Activated T-helper 1 cell treated with anti-CD3 and anti-CD28 coated beads, Interleukin-12 subunit alpha, Interleukin-12 subunit beta, Interleukin-2, Interleukin-4 antibody, amounts not matched to agents 30 ng/mL and 10 ng/mL and 1 ng/mL, durations not matched to agents 14 hours and 24 hours and 36 hours (primary cell): Measurements from ENCODE around the gene MYO3B. TPM values are rescaled to one million over a fixed set of nuclear protein-coding genes. Genes with fewer than 3 reads are reported as not detected.

Experiments
- DNase-seq: peaks from one replicate; pipeline ENCODE4 v3.0.0; 2021; ENCODE audit warnings: low spot score
- H3K27ac Mint-ChIP-seq: one replicate; pipeline ENCODE4 v1.8.0; 2021; ENCODE audit warnings: mild to moderate bottlenecking, mixed read lengths
- H3K27me3 Mint-ChIP-seq: one replicate; pipeline ENCODE4 v1.8.0; 2022; ENCODE audit warnings: mild to moderate bottlenecking, moderate library complexity, mixed read lengths; ENCODE audit not compliant: insufficient read depth
- H3K36me3 Mint-ChIP-seq: one replicate; pipeline ENCODE4 v1.8.0; 2021; ENCODE audit warnings: low read depth, mixed read lengths
- H3K4me1 Mint-ChIP-seq: one replicate; pipeline ENCODE4 v1.8.0; 2021; ENCODE audit warnings: low read depth, mixed read lengths
- H3K4me3 Mint-ChIP-seq: one replicate; pipeline ENCODE4 v1.8.0; 2021; ENCODE audit warnings: mild to moderate bottlenecking, moderate library complexity, mixed read lengths
- H3K9me3 Mint-ChIP-seq: one replicate; pipeline ENCODE4 v1.8.0; 2021; ENCODE audit warnings: mixed read lengths
- intact Hi-C: fragments of 100-400 bp; cut with micrococcal nuclease; formaldehyde crosslinking; loops from one replicate; pipeline ENCODE4 v1.15.1; 2024
- total RNA-seq: library from RNA; stranded (reverse); gene quantifications from 2 replicates; pipeline ENCODE4 v1.2.3, GENCODE V29; 2022

The MYO3B gene
- total RNA-seq, 1 donor from 2014 or later, result 0.57 TPM

DNA sequence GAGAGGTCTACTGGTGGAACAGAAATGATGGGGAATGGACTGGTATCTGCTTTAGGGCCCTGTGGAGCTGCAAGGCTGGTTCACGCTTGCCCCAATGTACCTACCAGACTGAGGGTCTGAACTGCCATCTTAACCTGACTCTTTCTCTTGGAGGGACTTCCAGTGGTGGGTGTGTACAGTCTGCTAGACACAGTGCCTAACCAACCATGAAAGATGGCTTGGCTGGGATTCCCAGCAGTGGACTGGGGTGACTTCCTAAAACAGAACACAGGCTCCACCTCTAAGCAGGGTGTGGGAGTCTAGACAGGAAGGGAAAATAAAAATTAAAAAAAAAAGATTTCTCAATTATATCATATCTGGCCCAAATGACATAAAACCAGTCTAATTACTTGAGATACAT lies 25.5 kb upstream of the MYO3B start:
- Mint-ChIP-seq H3K4me1 (no peaks in the 10 kb centered on the region), H3K36me3 (no peaks in the 10 kb centered on the region), H3K27ac (no peak overlapping the region), H3K4me3 (no peak overlapping the region), H3K27me3 (peaks cover 3% of the 10 kb centered on the region), H3K9me3 (no peaks in the 10 kb centered on the region)
- intact Hi-C loops, result no loop called here
- no peak for DNase-seq

DNA sequence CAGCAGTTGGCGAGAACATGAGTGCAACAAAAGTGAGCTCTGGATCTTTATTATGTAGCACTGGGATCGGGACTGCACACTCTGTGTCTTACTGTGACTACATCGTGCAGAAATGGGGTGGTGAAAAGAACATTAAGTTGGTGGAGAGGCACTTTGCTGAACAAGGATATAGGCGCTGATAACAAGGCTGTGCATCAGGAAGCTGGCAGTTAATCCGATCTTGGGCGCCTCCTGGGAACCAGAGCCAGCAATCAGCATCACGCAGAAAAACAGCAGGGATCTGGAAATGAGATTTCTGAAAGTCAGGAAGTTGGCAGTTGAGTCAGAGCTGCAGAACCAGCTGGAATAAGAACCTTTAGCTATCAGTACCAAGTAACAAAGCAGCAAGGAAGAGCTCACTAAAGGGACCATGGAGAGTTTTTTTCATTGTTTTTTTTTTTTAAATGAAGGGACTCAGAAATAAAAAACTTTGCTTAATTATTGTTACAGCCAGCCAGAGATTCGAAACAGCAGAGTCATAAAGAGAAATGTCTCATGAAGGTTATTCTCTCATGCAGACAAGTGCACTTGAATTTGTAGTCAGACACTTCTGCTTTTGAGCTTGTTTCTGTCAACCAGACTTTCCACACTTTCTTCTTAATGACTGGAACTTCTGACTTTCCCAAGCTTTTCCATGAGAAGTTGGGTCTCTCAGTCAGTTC lies 22.8 kb upstream of the MYO3B start:
- intact Hi-C loops, result no loop called here
- Mint-ChIP-seq H3K4me3 (no peak overlapping the region), H3K27me3 (peaks cover 6% of the 10 kb centered on the region), H3K27ac (no peak overlapping the region), H3K36me3 (no peaks in the 10 kb centered on the region), H3K9me3 (no peaks in the 10 kb centered on the region), H3K4me1 (no peaks in the 10 kb centered on the region)
- no peak for DNase-seq

DNA sequence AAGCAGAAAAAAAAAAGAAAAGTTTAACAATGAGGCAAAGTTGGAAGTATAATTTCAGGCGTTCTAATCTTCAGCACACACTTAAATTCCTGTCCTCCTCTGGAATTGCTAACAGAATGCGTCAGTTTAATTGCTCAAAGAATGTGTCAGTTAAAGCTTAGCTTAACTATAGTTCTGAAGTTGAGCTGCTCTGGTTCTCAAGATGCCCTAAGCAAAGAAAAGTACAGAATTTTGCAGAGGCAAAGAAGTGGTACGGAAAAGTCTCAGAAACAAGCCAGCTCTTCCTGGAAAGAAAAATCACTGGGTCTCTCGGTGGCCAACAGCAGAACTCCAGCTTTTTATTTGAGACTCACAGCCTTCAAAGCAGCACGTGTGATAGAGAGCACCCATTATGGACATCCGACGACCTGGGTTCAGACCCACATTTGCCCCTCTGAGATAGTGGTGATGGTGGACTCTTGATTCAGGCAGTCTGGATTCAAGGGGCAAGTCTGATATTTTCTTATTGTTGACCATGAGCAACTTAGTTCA lies 22.2 kb upstream of the MYO3B start:
- no peak overlapping the region for H3K4me3 Mint-ChIP-seq
- intact Hi-C loops, result no loop called here
- peaks cover 6% of the 10 kb centered on the region for H3K27me3 Mint-ChIP-seq
- H3K27ac Mint-ChIP-seq, result no peak overlapping the region
- DNase-seq, result no peak
- H3K36me3 Mint-ChIP-seq, result no peaks in the 10 kb centered on the region
- H3K4me1 Mint-ChIP-seq, result no peaks in the 10 kb centered on the region
- no peaks in the 10 kb centered on the region for H3K9me3 Mint-ChIP-seq

DNA sequence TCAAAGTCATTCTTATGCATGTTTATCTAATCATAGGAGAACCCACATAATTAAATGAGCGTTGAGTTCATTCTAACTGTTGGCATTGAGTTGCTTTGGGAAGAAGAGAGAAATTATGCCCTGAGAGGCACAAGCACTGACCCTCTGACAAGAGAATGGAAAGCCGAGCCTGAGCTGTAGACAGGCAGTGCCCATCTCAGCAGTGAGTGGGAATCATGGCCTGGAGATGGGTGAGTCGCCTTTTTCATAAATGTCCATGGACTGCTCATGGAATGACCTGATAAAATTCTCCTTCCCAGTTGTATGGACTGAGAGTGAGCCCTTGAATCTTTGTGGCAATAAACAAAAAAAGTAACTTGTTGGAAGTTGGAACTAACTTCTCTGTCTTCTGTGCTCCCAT lies 21.4 kb upstream of the MYO3B start:
- no peak overlapping the region for H3K27ac Mint-ChIP-seq
- H3K4me3 Mint-ChIP-seq, result no peak overlapping the region
- intact Hi-C loops, result no loop called here
- H3K9me3 Mint-ChIP-seq, result no peaks in the 10 kb centered on the region
- no peaks in the 10 kb centered on the region for H3K36me3 Mint-ChIP-seq
- peaks cover 6% of the 10 kb centered on the region for H3K27me3 Mint-ChIP-seq
- no peaks in the 10 kb centered on the region for H3K4me1 Mint-ChIP-seq
- DNase-seq, result no peak

DNA sequence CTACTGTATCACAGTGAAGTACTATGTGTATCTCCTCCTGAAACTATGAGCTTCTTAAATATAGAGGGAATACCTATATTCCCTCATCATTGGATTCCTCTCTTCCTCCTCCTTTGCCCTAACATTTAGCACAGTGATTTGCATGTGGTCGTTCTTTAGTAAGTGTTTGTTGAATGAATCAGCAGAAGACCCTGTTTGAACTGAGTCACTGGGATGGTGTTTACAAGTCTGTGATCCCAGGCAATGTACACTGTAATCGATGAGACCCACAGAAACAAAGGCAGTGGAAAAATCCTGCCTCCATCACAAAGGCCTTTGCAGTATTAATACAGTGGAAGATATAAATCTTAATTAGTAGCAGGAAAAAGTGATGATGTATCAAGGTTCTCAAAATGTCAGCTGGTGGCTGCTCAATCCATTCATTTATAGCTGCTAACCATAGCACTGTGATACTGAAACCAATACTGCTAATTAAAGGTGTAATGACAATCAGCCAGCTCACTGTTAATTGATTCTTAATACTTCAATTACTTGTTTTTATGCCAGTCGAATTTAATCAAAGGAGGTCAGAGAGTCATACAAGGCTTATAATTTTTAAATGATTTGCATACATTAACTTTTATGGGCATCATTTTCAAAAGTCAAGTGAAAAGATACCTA lies 20.8 kb upstream of the MYO3B start:
- Mint-ChIP-seq H3K27me3 (peaks cover 6% of the 10 kb centered on the region), H3K27ac (no peak overlapping the region), H3K4me3 (no peak overlapping the region), H3K36me3 (no peaks in the 10 kb centered on the region), H3K4me1 (no peaks in the 10 kb centered on the region), H3K9me3 (no peaks in the 10 kb centered on the region)
- no peak for DNase-seq
- intact Hi-C loops, result no loop called here

DNA sequence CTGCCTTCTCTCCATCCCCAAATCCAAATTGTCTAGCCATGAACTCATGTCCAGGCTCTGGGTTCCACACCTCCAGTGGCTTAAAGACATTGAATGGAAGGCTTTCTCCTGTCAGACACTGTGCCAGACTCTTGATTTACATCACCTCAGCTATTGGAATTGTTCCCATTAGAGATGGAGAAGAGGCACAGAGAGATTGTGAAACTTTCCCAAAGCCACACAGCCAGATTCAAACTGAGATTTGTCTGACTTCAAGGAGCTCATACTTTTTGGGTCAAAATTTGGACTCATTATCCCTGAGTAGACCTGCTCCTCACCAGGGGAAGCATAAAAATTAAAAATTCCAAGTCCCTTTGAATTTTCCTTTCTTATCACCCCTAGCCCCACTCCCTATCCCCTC lies 18.9 kb upstream of the MYO3B start:
- no peaks in the 10 kb centered on the region for H3K36me3 Mint-ChIP-seq

DNA sequence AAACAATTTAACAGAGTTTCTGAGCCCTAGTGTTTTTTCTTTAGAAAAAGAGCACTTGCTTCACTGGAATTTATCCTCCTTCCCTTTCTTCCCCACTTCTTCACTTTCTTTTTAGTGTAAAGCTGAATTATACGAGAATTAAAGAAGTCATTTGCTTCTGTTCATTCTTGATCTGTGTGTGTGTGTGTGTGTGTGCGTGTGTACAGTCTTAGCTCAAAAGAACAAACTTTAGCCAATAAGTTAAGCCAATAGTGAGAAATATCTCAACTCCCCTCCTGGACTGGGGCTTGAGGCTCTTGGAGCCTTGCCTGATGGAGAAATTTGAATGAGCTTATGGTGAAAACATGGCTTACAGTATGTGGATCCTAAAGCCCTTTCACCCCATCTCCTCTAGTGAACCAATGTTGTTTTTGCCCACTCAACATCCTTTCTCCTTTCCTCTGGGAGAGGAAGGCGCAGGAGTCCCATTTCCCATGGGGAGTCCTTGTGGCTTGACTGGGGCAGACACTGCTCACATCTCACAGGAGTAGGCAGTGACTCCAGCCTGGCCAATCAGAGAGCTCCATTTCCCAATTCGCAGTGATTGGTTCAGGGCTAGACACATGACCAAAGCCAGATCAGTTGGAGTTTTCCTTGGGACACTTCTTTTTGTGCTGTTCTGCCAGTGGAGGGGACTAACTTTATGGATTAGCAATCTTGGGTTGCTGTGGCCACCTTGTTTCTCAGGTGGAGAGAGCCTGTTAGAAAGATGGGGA lies 16.3 kb upstream of the MYO3B start:
- DNase-seq, result no peak
- H3K4me1 Mint-ChIP-seq, result no peaks in the 10 kb centered on the region
- H3K4me3 Mint-ChIP-seq, result no peak overlapping the region
- peaks cover 8% of the 10 kb centered on the region for H3K27me3 Mint-ChIP-seq
- no peaks in the 10 kb centered on the region for H3K9me3 Mint-ChIP-seq
- no peak overlapping the region for H3K27ac Mint-ChIP-seq
- intact Hi-C loops, result no loop called here
- no peaks in the 10 kb centered on the region for H3K36me3 Mint-ChIP-seq

More for the DNA sequence above, 18.9 kb upstream of the MYO3B start:
- intact Hi-C loops, result no loop called here
- Mint-ChIP-seq H3K9me3 (no peaks in the 10 kb centered on the region), H3K27me3 (peaks cover 10% of the 10 kb centered on the region), H3K27ac (no peak overlapping the region), H3K4me3 (no peak overlapping the region), H3K4me1 (no peaks in the 10 kb centered on the region)
- no peak for DNase-seq

DNA sequence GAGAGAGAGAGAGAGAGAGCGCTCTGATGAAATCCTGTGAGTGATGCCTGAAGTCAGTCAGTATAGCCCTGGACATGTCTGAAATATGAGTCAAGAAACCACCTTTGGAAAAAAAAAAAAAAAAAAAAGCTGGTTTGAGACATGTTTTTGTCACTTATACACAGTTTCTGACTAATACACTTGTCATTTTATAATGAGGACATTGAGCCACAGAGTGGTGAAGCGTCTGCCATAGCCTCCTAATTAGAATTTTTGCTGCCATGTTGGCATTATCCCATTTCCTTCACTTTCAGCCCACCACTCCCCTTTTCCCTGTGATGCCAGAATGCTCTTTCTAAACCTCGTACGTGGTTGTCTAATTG lies 15.7 kb upstream of the MYO3B start:
- Mint-ChIP-seq H3K4me1 (no peaks in the 10 kb centered on the region), H3K27ac (no peak overlapping the region), H3K4me3 (no peak overlapping the region), H3K36me3 (no peaks in the 10 kb centered on the region), H3K9me3 (no peaks in the 10 kb centered on the region), H3K27me3 (peaks cover 9% of the 10 kb centered on the region)
- intact Hi-C loops, result no loop called here
- no peak for DNase-seq

DNA sequence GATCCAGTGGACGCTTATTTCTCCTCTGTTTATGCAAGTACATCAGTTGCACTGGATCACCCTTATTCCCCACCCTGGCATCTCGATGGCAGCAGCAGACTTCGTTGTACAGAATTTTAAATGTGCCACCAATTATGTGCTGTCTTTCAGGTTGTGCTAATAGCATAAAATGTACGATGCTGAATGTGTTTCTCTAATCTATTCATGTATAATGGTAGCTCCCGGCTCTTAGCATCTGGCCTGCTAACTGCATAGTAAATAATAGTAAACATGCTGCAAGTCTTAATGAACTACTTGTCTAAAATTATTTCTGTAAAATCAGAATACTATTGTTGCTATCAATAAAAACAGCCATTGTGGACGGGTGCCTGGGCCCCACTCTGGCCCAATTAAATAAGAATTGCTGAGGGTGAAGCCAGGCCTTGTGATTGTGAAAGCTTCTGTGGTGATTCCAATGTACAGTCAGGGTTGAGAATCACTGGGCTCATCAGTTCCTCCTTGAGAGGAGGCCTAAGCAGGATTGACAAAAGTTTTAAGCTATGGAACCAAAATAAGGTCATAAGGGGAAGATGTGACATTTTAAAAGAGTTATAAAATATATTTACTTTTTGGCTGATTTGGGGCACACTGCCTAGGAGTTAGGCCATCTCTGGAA lies 14.4 kb upstream of the MYO3B start:
- H3K36me3 Mint-ChIP-seq, result no peaks in the 10 kb centered on the region
- DNase-seq, result no peak
- no peak overlapping the region for H3K4me3 Mint-ChIP-seq
- H3K9me3 Mint-ChIP-seq, result no peaks in the 10 kb centered on the region
- H3K4me1 Mint-ChIP-seq, result no peaks in the 10 kb centered on the region
- H3K27ac Mint-ChIP-seq, result no peak overlapping the region
- peaks cover 9% of the 10 kb centered on the region for H3K27me3 Mint-ChIP-seq
- intact Hi-C loops, result no loop called here

DNA sequence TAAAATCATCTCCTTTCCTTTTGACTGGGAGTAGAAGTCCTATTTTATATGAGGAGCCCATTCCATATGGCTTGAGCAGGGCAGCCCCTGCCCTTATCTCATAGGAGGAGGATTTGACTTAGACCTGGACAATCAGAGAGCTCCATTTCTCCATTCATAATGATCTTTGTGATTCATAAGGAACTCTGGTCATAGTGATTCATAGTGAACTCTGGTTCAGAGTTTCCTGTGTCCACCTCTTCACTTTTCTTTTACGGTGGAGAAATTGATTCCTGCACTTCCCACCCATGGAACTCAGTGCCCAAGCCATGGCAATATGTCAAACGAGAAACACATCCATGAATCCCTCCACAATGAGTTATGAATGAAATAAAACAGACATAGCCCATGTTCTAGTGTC lies 12.8 kb upstream of the MYO3B start:
- H3K9me3 Mint-ChIP-seq, result no peaks in the 10 kb centered on the region
- peaks cover 6% of the 10 kb centered on the region for H3K27me3 Mint-ChIP-seq
- no peak for DNase-seq
- intact Hi-C loops, result no loop called here
- H3K36me3 Mint-ChIP-seq, result no peaks in the 10 kb centered on the region
- H3K27ac Mint-ChIP-seq, result no peak overlapping the region
- no peak overlapping the region for H3K4me3 Mint-ChIP-seq
- H3K4me1 Mint-ChIP-seq, result no peaks in the 10 kb centered on the region

DNA sequence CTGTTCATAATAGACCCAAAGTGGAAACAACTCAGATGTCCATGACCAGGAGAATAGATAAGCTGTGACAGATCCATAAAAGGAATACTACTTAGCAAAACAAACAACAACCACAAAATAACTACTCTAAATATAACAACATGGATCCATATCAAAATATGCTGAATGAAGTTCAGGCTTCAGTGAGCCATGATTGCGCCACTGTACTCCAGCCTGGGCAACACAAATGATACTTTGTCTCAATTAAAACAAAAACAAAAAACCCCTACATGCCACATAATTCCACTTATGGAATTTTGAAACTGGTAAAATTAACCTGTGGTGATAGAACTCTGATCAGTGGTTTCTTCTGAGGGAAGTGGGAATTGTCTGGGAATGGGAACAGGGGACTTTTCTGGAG lies 11.2 kb upstream of the MYO3B start:
- H3K27ac Mint-ChIP-seq, result no peak overlapping the region
- no peak for DNase-seq
- H3K4me3 Mint-ChIP-seq, result no peak overlapping the region
- H3K36me3 Mint-ChIP-seq, result no peaks in the 10 kb centered on the region
- intact Hi-C loops, result no loop called here
- no peaks in the 10 kb centered on the region for H3K4me1 Mint-ChIP-seq
- H3K27me3 Mint-ChIP-seq, result peaks cover 14% of the 10 kb centered on the region
- no peaks in the 10 kb centered on the region for H3K9me3 Mint-ChIP-seq

DNA sequence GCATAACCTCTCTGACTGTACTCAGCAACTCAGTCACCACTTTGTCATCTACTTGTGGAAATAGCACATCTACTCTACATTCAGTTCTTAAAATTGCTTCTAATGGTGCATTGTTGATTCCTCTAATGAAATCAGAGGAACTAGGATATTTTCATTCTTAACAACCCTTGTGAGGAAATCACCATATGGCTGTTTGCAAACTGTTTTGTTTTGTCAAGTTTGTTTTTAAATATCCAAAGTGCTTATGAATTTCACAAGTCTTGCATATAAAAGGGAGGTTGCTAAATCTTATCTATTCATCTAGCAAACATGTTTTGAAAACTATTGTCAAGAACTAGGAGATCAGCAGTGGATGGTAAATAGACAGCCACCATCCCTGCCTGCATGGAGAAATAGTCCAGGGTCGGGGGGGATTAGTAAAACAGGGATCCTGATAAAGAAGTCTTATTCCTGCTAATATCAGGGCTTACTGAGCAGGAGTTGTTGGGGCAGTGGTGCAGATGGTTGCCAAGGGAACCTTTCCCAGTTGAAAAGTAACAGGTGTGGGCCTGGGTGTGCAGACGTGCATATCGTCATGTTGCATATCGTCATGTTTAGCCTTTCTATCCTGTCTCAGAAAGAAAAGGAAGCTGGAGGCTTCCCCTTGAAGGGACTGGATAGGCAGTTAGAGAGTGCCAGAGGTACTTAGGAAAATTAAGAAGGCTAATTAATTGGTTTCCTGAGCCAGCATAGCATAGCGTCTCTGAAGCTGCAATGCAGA lies 7.5 kb upstream of the MYO3B start:
- no peaks in the 10 kb centered on the region for H3K9me3 Mint-ChIP-seq
- H3K27ac Mint-ChIP-seq, result no peak overlapping the region
- no peak overlapping the region for H3K4me3 Mint-ChIP-seq
- no peak for DNase-seq
- no peaks in the 10 kb centered on the region for H3K36me3 Mint-ChIP-seq
- H3K4me1 Mint-ChIP-seq, result no peaks in the 10 kb centered on the region
- H3K27me3 Mint-ChIP-seq, result peaks cover 11% of the 10 kb centered on the region
- intact Hi-C loops, result no loop called here
